ENCODE measurements around the gene TFB1M. TPM values are rescaled to one million over a fixed set of nuclear protein-coding genes. Genes with fewer than 3 reads are reported as not detected.

TFB1M gene
- total and polyA plus RNA-seq, 2 donors (not counting 3 experiments of a cell fraction or from before 2014, with no cell fraction given) = 12.9 to 35.5 TPM

DNA sequence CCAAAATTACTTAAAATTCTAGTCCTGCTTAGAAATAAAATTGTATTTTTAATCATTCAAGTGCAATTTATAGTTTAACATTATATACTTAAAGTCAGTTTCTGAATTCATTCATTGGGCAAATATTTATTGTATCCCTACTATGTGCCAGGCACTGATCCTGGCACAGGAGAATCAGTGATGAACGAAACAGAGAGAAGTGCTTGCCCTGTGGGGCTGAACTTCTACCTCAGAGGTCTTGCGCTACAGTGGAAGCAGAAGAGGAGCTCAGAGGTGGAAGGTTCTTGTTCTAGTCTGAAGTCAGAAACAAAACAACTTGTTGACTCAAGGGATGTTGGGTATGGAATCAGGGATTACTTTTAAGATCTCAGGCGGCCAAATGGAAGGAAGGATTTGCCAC lies 44.5 kb downstream of the TFB1M start:
- Histone ChIP-seq H3K27me3 (ENCODE audit: control insufficient read depth in 2 of 2, insufficient read depth in 2 of 2, low read length in 2 of 2) (no peaks in the 10 kb centered on the region), H3K9me3 (replicated peaks; ENCODE audit: control insufficient read depth, insufficient read depth, low read length) (no peaks in the 10 kb centered on the region), H4K20me1 (replicated peaks; ENCODE audit: control insufficient read depth, extremely low read depth, insufficient read depth, low read length) (no peaks in the 10 kb centered on the region), H3K9me1 (replicated peaks; ENCODE audit: control insufficient read depth, extremely low read depth, insufficient read depth, low read length) (no peaks in the 10 kb centered on the region), H3K27ac (ENCODE audit: insufficient read depth, low read depth, low read length) (no peak overlapping the region), H2AFZ (ENCODE audit: low read depth, low read length) (no peak overlapping the region), H3K4me3 (replicated peaks in 1 of 3; ENCODE audit: insufficient read depth in 1 of 3, low read depth in 1 of 3, low read length in 3 of 3) (no peak overlapping the region), H3K36me3 (ENCODE audit: control insufficient read depth in 2 of 2, extremely low read depth in 1 of 2, insufficient read depth in 2 of 2, low read length in 2 of 2) (no peaks in the 10 kb centered on the region), H3K4me2 (ENCODE audit: insufficient read depth, low read length) (no peak overlapping the region), H3K4me1 (ENCODE audit: control insufficient read depth, extremely low read depth, insufficient read depth, low read length) (peaks cover 32% of the 10 kb centered on the region), H3K9ac (replicated peaks; ENCODE audit: extremely low read depth, insufficient read depth, low read length) (no peak overlapping the region), H3K79me2 (ENCODE audit: control insufficient read depth, insufficient read depth, low read length) (peaks cover 17% of the 10 kb centered on the region)
- intact Hi-C loops (cut with micrococcal nuclease) = no loop called here
- no peak for DNase-seq (ENCODE audit: low read depth, low spot score)
- FAIRE-seq = no peak
- POLR2A ChIA-PET = no interaction called here
- CTCF ChIA-PET = interaction anchor here (1.0 to 1.5 kb wide), 3 partner anchors 92 to 343 kb away, joined by 3 to 4 read pairs (median 4); no protein-coding TSS in a partner anchor
- BruUV-seq (replicated peaks) = no TSS peak
- TF ChIP-seq GATA2 (IDR thresholded peaks at IDR 0.05; ENCODE audit: insufficient read depth, insufficient read length, low read depth, low read length) (no peak), JUN (IDR thresholded peaks at IDR 0.05; ENCODE audit: borderline replicate concordance, insufficient read depth, insufficient read length, low read depth) (no peak), MYC (IDR thresholded peaks at IDR 0.05; ENCODE audit: low read depth, low read length) (no peak), POLR2AphosphoS5 (IDR thresholded peaks at IDR 0.05; ENCODE audit: insufficient read depth, low read depth, low read length) (no peak), EZH2 (IDR thresholded peaks at IDR 0.05; ENCODE audit: borderline replicate concordance, low read depth, low read length, severe bottlenecking) (no peak), FOS (IDR thresholded peaks at IDR 0.05; ENCODE audit: borderline replicate concordance, insufficient read depth, low read length) (no peak), POLR2A (IDR thresholded peaks at IDR 0.05; ENCODE audit: low read depth, low read length) (no peak)
- TF ChIP-seq, protein P1, sequence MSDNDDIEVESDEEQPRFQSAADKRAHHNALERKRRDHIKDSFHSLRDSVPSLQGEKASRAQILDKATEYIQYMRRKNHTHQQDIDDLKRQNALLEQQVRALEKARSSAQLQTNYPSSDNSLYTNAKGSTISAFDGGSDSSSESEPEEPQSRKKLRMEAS (IDR thresholded peaks at IDR 0.05; ENCODE audit: insufficient read depth, insufficient read length) = no peak
- TF ChIP-seq, protein P2, sequence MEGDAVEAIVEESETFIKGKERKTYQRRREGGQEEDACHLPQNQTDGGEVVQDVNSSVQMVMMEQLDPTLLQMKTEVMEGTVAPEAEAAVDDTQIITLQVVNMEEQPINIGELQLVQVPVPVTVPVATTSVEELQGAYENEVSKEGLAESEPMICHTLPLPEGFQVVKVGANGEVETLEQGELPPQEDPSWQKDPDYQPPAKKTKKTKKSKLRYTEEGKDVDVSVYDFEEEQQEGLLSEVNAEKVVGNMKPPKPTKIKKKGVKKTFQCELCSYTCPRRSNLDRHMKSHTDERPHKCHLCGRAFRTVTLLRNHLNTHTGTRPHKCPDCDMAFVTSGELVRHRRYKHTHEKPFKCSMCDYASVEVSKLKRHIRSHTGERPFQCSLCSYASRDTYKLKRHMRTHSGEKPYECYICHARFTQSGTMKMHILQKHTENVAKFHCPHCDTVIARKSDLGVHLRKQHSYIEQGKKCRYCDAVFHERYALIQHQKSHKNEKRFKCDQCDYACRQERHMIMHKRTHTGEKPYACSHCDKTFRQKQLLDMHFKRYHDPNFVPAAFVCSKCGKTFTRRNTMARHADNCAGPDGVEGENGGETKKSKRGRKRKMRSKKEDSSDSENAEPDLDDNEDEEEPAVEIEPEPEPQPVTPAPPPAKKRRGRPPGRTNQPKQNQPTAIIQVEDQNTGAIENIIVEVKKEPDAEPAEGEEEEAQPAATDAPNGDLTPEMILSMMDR (IDR thresholded peaks at IDR 0.05; ENCODE audit: extremely low read depth in 1 of 2, insufficient read depth in 1 of 2, low read depth in 1 of 2, low read length in 2 of 2) = no peak
- dilution Hi-C loops (cut with MboI; ENCODE audit: extremely low pct_ligation_motif_present, low sequenced_read_pairs) = no loop called here

Measured in endothelial cell of umbilical vein (primary cell).